Mesendoderm (in vitro differentiated cells): ENCODE results near the gene GREB1.
A peak's percentile ranks its signal among the peaks of the same experiment; 100 is the strongest.

Experiments used
- DNase-seq: peaks from one replicate; pipeline ENCODE4 v3.0.0; 2013
- H2AK5ac ChIP-seq: 2 replicates; pipeline ENCODE4 v1.6.1; 2013; ENCODE audit warnings: low read length, inconsistent platforms
- H2BK120ac ChIP-seq: 2 replicates; pipeline ENCODE4 v1.6.1; 2013; ENCODE audit warnings: low read depth, mild to moderate bottlenecking, low read length, moderate library complexity, mixed read lengths
- H2BK15ac ChIP-seq: replicated peaks from 2 replicates; pipeline ENCODE4 v1.6.1; 2013; ENCODE audit warnings: low read depth, mild to moderate bottlenecking, moderate library complexity
- H2BK5ac ChIP-seq: 2 replicates; pipeline ENCODE4 v1.6.1; 2013; ENCODE audit warnings: low read length, inconsistent platforms
- H3K18ac ChIP-seq: 2 replicates; pipeline ENCODE4 v1.6.1; 2013; ENCODE audit warnings: mild to moderate bottlenecking, low read length, mixed read lengths
- H3K23ac ChIP-seq: one replicate; pipeline ENCODE4 v1.6.1; 2013; ENCODE audit warnings: low read length
- H3K27ac ChIP-seq: 2 replicates; pipeline ENCODE4 v1.5.1; 2013; ENCODE audit warnings: low read depth, mild to moderate bottlenecking, inconsistent platforms, low read length, moderate library complexity
- H3K27me3 ChIP-seq: 2 replicates; pipeline ENCODE4 v1.6.1; 2013; ENCODE audit warnings: low read length, control low read depth, mild to moderate bottlenecking, inconsistent platforms; ENCODE audit not compliant: insufficient read depth, poor library complexity
- H3K36me3 ChIP-seq: 2 replicates; pipeline ENCODE4 v1.6.1; 2013; ENCODE audit warnings: low read length, inconsistent platforms; ENCODE audit not compliant: control insufficient read depth, insufficient read depth
- H3K4ac ChIP-seq: one replicate; pipeline ENCODE4 v1.6.1; 2013; ENCODE audit warnings: low read depth, mild to moderate bottlenecking, low read length, moderate library complexity
- H3K4me1 ChIP-seq: 2 replicates; pipeline ENCODE4 v1.6.1; 2013; ENCODE audit warnings: low read depth, low read length, inconsistent platforms; ENCODE audit not compliant: control insufficient read depth
- H3K4me2 ChIP-seq: 2 replicates; pipeline ENCODE4 v1.6.1; 2013; ENCODE audit warnings: low read length
- H3K4me3 ChIP-seq: 2 replicates; pipeline ENCODE4 v1.5.1; 2013; ENCODE audit warnings: mild to moderate bottlenecking, low read length
- H3K56ac ChIP-seq: one replicate; pipeline ENCODE4 v1.6.1; 2013; ENCODE audit warnings: low read length
- H3K79me1 ChIP-seq: 2 replicates; pipeline ENCODE4 v1.6.1; 2013; ENCODE audit warnings: low read length, inconsistent platforms
- H3K79me2 ChIP-seq: 2 replicates; pipeline ENCODE4 v1.6.1; 2013; ENCODE audit warnings: mild to moderate bottlenecking, low read length; ENCODE audit not compliant: control insufficient read depth, insufficient read depth
- H3K9ac ChIP-seq: 2 replicates; pipeline ENCODE4 v1.6.1; 2013; ENCODE audit warnings: low read length, inconsistent platforms
- H4K5ac ChIP-seq: one replicate; pipeline ENCODE4 v1.6.1; 2013; ENCODE audit warnings: low read length
- H4K8ac ChIP-seq: one replicate; pipeline ENCODE4 v1.6.1; 2013; ENCODE audit warnings: low read depth, mild to moderate bottlenecking, control low read depth, low read length, moderate library complexity
- WGBS: extraction: QIAGEN DNeasy Blood & Tissue Kit; methylation state at CpG from one replicate; pipeline ENCODE4 v1.1.7; 2013; ENCODE audit warnings: low lambda C conversion rate, missing lambda C conversion rate; ENCODE audit not compliant: insufficient coverage; ENCODE audit errors: extremely low coverage; 5-methylcytosine and 5-hydroxymethylcytosine counted together

GREB1 gene

GRCh38 chr2:11514081-11514730 is 19.6 kb upstream of the GREB1 start:
- no peak overlapping the region for H4K5ac ChIP-seq
- H4K8ac ChIP-seq = no peak overlapping the region
- H3K79me2 ChIP-seq = no peaks in the 10 kb centered on the region
- peak; percentile 22 for DNase-seq
- H2AK5ac ChIP-seq = no peak overlapping the region
- H3K4ac ChIP-seq = no peak overlapping the region
- WGBS = no CpG with 5 or more reads among the region's 3 CpGs
- peaks cover 10% of the 10 kb centered on the region for H3K79me1 ChIP-seq
- no peak overlapping the region for H3K27ac ChIP-seq
- no peak overlapping the region for H3K23ac ChIP-seq
- no peak overlapping the region for H2BK15ac ChIP-seq
- no peaks in the 10 kb centered on the region for H3K36me3 ChIP-seq
- H3K27me3 ChIP-seq = no peaks in the 10 kb centered on the region
- H3K4me2 ChIP-seq = no peak overlapping the region
- H3K4me1 ChIP-seq = peaks cover 20% of the 10 kb centered on the region
- H2BK5ac ChIP-seq = no peak overlapping the region
- peak overlapping the region; percentile 17 for H3K56ac ChIP-seq
- H3K4me3 ChIP-seq = no peak overlapping the region
- no peak overlapping the region for H3K18ac ChIP-seq
- H3K9ac ChIP-seq = no peak overlapping the region
- H2BK120ac ChIP-seq = no peak overlapping the region

GRCh38 chr2:11514904-11515303 is 18.9 kb upstream of the GREB1 start:
- Histone ChIP-seq H4K5ac (no peak overlapping the region), H3K4me2 (no peak overlapping the region), H3K79me2 (no peaks in the 10 kb centered on the region), H3K4me3 (no peak overlapping the region), H3K4ac (no peak overlapping the region), H2AK5ac (no peak overlapping the region), H3K27me3 (no peaks in the 10 kb centered on the region), H3K4me1 (peaks cover 20% of the 10 kb centered on the region), H3K18ac (no peak overlapping the region), H2BK120ac (no peak overlapping the region), H3K56ac (no peak overlapping the region), H4K8ac (no peak overlapping the region), H3K27ac (no peak overlapping the region), H2BK15ac (no peak overlapping the region), H3K79me1 (peaks cover 10% of the 10 kb centered on the region), H3K36me3 (no peaks in the 10 kb centered on the region), H3K23ac (no peak overlapping the region), H3K9ac (no peak overlapping the region), H2BK5ac (no peak overlapping the region)
- 100% methylated on average over 2 of the region's 6 CpGs for WGBS
- no peak for DNase-seq

- H3K79me2 ChIP-seq = no peaks in the 10 kb centered on the region
- no peak overlapping the region for H2AK5ac ChIP-seq
- no CpG with 5 or more reads among the region's 6 CpGs for WGBS
- no peak overlapping the region for H3K56ac ChIP-seq
- H2BK120ac ChIP-seq = no peak overlapping the region
- no peak overlapping the region for H3K18ac ChIP-seq
- no peak overlapping the region for H2BK5ac ChIP-seq
- H3K9ac ChIP-seq = no peak overlapping the region
- no peaks in the 10 kb centered on the region for H3K36me3 ChIP-seq
- H3K4ac ChIP-seq = no peak overlapping the region
- H3K4me3 ChIP-seq = no peak overlapping the region
- no peak overlapping the region for H4K5ac ChIP-seq
- DNase-seq = peak; percentile 65
- no peak overlapping the region for H3K23ac ChIP-seq
- no peak overlapping the region for H3K27ac ChIP-seq
- H3K4me2 ChIP-seq = no peak overlapping the region
- peaks cover 10% of the 10 kb centered on the region for H3K79me1 ChIP-seq
- no peaks in the 10 kb centered on the region for H3K27me3 ChIP-seq
- H2BK15ac ChIP-seq = no peak overlapping the region
- peaks cover 20% of the 10 kb centered on the region for H3K4me1 ChIP-seq
- no peak overlapping the region for H4K8ac ChIP-seq
Observed at GRCh38 chr2:11515490-11515981, 18.3 kb upstream of the GREB1 start.

- Histone ChIP-seq H3K4me1 (peaks cover 20% of the 10 kb centered on the region), H2BK120ac (no peak overlapping the region), H3K18ac (no peak overlapping the region), H3K4me2 (no peak overlapping the region), H3K56ac (no peak overlapping the region), H3K79me2 (no peaks in the 10 kb centered on the region), H4K8ac (no peak overlapping the region), H3K4ac (no peak overlapping the region), H3K23ac (no peak overlapping the region), H3K36me3 (no peaks in the 10 kb centered on the region), H3K9ac (no peak overlapping the region), H3K27ac (no peak overlapping the region), H3K79me1 (peaks cover 10% of the 10 kb centered on the region), H3K27me3 (no peaks in the 10 kb centered on the region), H3K4me3 (no peak overlapping the region), H2BK5ac (no peak overlapping the region), H2BK15ac (no peak overlapping the region), H4K5ac (no peak overlapping the region), H2AK5ac (no peak overlapping the region)
- WGBS = no CpG with 5 or more reads among the region's 10 CpGs
- DNase-seq = no peak
Observed at GRCh38 chr2:11516984-11517648, 16.7 kb upstream of the GREB1 start.

GRCh38 chr2:11517906-11518305 is 15.9 kb upstream of the GREB1 start:
- no peak overlapping the region for H2BK5ac ChIP-seq
- H3K27me3 ChIP-seq = no peaks in the 10 kb centered on the region
- no peak overlapping the region for H2BK15ac ChIP-seq
- H3K36me3 ChIP-seq = no peaks in the 10 kb centered on the region
- DNase-seq = no peak
- peaks cover 17% of the 10 kb centered on the region for H3K4me1 ChIP-seq
- H3K18ac ChIP-seq = no peak overlapping the region
- no peak overlapping the region for H3K27ac ChIP-seq
- H3K23ac ChIP-seq = no peak overlapping the region
- H2AK5ac ChIP-seq = no peak overlapping the region
- H3K79me1 ChIP-seq = peaks cover 10% of the 10 kb centered on the region
- H4K5ac ChIP-seq = no peak overlapping the region
- no peak overlapping the region for H3K4me2 ChIP-seq
- no peak overlapping the region for H2BK120ac ChIP-seq
- no peak overlapping the region for H3K56ac ChIP-seq
- H3K9ac ChIP-seq = no peak overlapping the region
- no peak overlapping the region for H3K4ac ChIP-seq
- no peak overlapping the region for H3K4me3 ChIP-seq
- H4K8ac ChIP-seq = no peak overlapping the region
- 100% methylated on average over 1 of the region's 3 CpGs for whole genome bisulfite sequencing
- H3K79me2 ChIP-seq = no peaks in the 10 kb centered on the region
